ENCODE measurements around the gene IQCE.

IQCE gene

GRCh38 chr7:2521341-2521745, 37.4 kb upstream of the IQCE start:
- peak; percentile 47 for DNase-seq (ENCODE audit: low read depth, low spot score)

GRCh38 chr7:2521952-2522591, 36.7 kb upstream of the IQCE start:
- peak; percentile 57 for DNase-seq (ENCODE audit: low read depth, low spot score)

GRCh38 chr7:2522780-2523433, 35.9 kb upstream of the IQCE start:
- peak; percentile 88 for DNase-seq (ENCODE audit: low read depth, low spot score)

GRCh38 chr7:2523461-2523936, 35.3 kb upstream of the IQCE start:
- DNase-seq (ENCODE audit: low read depth, low spot score) = peak; percentile 71

GRCh38 chr7:2523941-2524807, 34.6 kb upstream of the IQCE start:
- DNase-seq (ENCODE audit: low read depth, low spot score) = peak; percentile 92

- no peak for DNase-seq (ENCODE audit: low read depth, low spot score)
Observed at GRCh38 chr7:2524808-2525657, 33.7 kb upstream of the IQCE start.

- peak; percentile 45 for DNase-seq (ENCODE audit: low read depth, low spot score)
Observed at GRCh38 chr7:2525658-2526630, 32.8 kb upstream of the IQCE start.

- DNase-seq (ENCODE audit: low read depth, low spot score) = no peak
Observed at GRCh38 chr7:2526659-2527504, 31.9 kb upstream of the IQCE start.

- DNase-seq (ENCODE audit: low read depth, low spot score) = peak; percentile 67
Observed at GRCh38 chr7:2527505-2528467, 31.0 kb upstream of the IQCE start.

- no peak for DNase-seq (ENCODE audit: low read depth, low spot score)
Observed at GRCh38 chr7:2528481-2529095, 30.2 kb upstream of the IQCE start.

- DNase-seq (ENCODE audit: low read depth, low spot score) = peak; percentile 82
Observed at GRCh38 chr7:2529161-2530070, 29.4 kb upstream of the IQCE start.

GRCh38 chr7:2530071-2530987, 28.4 kb upstream of the IQCE start:
- peak; percentile 34 for DNase-seq (ENCODE audit: low read depth, low spot score)

- DNase-seq (ENCODE audit: low read depth, low spot score) = peak; percentile 17
Observed at GRCh38 chr7:2530994-2531795, 27.6 kb upstream of the IQCE start.

- peak; percentile 33 for DNase-seq (ENCODE audit: low read depth, low spot score)
Observed at GRCh38 chr7:2531796-2532110, 27.0 kb upstream of the IQCE start.
